H1 (cell line): Measurements from ENCODE around the gene KMT2E. TPM values are rescaled to one million over a fixed set of nuclear protein-coding genes. Genes with fewer than 3 reads are reported as not detected.

Experiments
- CTCF ChIA-PET: fragments of 300-600 bp; sonication (Branson Sonifier 250); formaldehyde crosslinking; loops from one replicate; lab custom pipeline; 2021; ENCODE audit not compliant: partially characterized antibody; lab: Charles Lee
- POLR2A ChIA-PET: fragments of 300-600 bp; sonication (Branson Sonifier 250); formaldehyde crosslinking; loops from one replicate; lab custom pipeline; 2021; ENCODE audit warnings: inconsistent platforms; ENCODE audit not compliant: partially characterized antibody; lab: Charles Lee
- DNase-seq, 2 experiments: peaks; one replicate each; pipeline versions ENCODE4 v3.0.0 to v3.0.0-alpha.2; 2010 to 2022; ENCODE audit warnings: low spot score in 2 of 2, low read depth in 1 of 2, mixed read lengths in 1 of 2
- FAIRE-seq: peaks from 2 replicates; lab custom pipeline; 2011; peaks lifted over from hg19 to GRCh38; lab: Jason Lieb, UNC
- H2AFZ ChIP-seq: 2 replicates; pipeline ENCODE4 v1.8.1; 2012; ENCODE audit warnings: low read length, inconsistent platforms
- H2AK5ac ChIP-seq: 2 replicates; pipeline ENCODE4 v1.6.1; 2013; ENCODE audit warnings: low read depth, low read length
- H2BK120ac ChIP-seq: replicated peaks from 2 replicates; pipeline ENCODE3; 2013; ENCODE audit warnings: low read depth, low read length, inconsistent platforms
- H2BK12ac ChIP-seq: 2 replicates; pipeline ENCODE4 v1.6.1; 2013; ENCODE audit warnings: low read depth, low read length
- H2BK15ac ChIP-seq: 2 replicates; pipeline ENCODE4 v1.6.1; 2013; ENCODE audit warnings: low read length
- H2BK20ac ChIP-seq: 2 replicates; pipeline ENCODE4 v1.6.1; 2013; ENCODE audit warnings: low read length
- H2BK5ac ChIP-seq: 2 replicates; pipeline ENCODE4 v1.6.1; 2013; ENCODE audit warnings: low read depth, low read length
- H3K14ac ChIP-seq: 2 replicates; pipeline ENCODE4 v1.6.1; 2013; ENCODE audit warnings: inconsistent platforms; ENCODE audit not compliant: insufficient read length
- H3K18ac ChIP-seq: 2 replicates; pipeline ENCODE4 v1.6.1; 2013; ENCODE audit warnings: low read length; ENCODE audit errors: extremely low read depth
- H3K23ac ChIP-seq: 2 replicates; pipeline ENCODE4 v1.6.1; 2013; ENCODE audit warnings: inconsistent platforms; ENCODE audit not compliant: insufficient read length
- H3K23me2 ChIP-seq: 2 replicates; pipeline ENCODE4 v1.6.1; 2013; ENCODE audit warnings: low read depth, low read length
- H3K27ac ChIP-seq: 2 replicates; pipeline ENCODE4 v1.6.1; 2011; ENCODE audit warnings: low read depth, low read length, inconsistent platforms
- H3K27me3 ChIP-seq, 4 experiments: replicated peaks in 1 of 4; 1 replicate in 1 of 4; 2 replicates in 3 of 4; pipeline versions ENCODE4 v1.6.1 to v1.8.1; 2011 to 2013; ENCODE audit warnings: low read length in 3 of 4, mild to moderate bottlenecking in 3 of 4, inconsistent platforms in 2 of 4, mixed read lengths in 2 of 4, moderate library complexity in 1 of 4; ENCODE audit not compliant: control insufficient read depth in 3 of 4, insufficient read depth in 3 of 4; ENCODE audit errors: extremely low read depth in 1 of 4
- H3K36me3 ChIP-seq, 4 experiments: 2 replicates each; pipeline versions ENCODE4 v1.6.1 to v1.8.1; 2011 to 2013; ENCODE audit warnings: mild to moderate bottlenecking in 4 of 4, low read length in 3 of 4, moderate library complexity in 2 of 4, control low read depth in 1 of 4, inconsistent platforms in 1 of 4; ENCODE audit not compliant: insufficient read depth in 4 of 4, control insufficient read depth in 2 of 4
- H3K4ac ChIP-seq: replicated peaks from 2 replicates; pipeline ENCODE3; 2013; ENCODE audit warnings: low read length, low read depth, mixed read lengths, inconsistent platforms; ENCODE audit not compliant: insufficient read length
- H3K4me1 ChIP-seq, 4 experiments: replicated peaks in 1 of 4; 1 replicate in 1 of 4; 2 replicates in 3 of 4; pipeline versions ENCODE4 v1.6.1 to v1.8.1; 2011 to 2013; ENCODE audit warnings: low read length in 3 of 4, inconsistent platforms in 2 of 4, mixed read lengths in 1 of 4; ENCODE audit not compliant: insufficient read depth in 4 of 4, control insufficient read depth in 3 of 4
- H3K4me2 ChIP-seq, 2 experiments: 2 replicates each; pipeline versions ENCODE4 v1.6.1 to v1.8.1; 2011 to 2013; ENCODE audit warnings: low read depth in 2 of 2, low read length in 2 of 2, control low read depth in 1 of 2, inconsistent platforms in 1 of 2, mild to moderate bottlenecking in 1 of 2; ENCODE audit not compliant: insufficient read depth in 1 of 2
- H3K4me3 ChIP-seq, 4 experiments: fragments of 200-600, 300-600 bp in 1 of 4; sonication (generic), shearing (Covaris generic), sonication (Bioruptor Twin) in 1 of 4; 2 replicates each; pipeline versions ENCODE4 v1.5.1 to v1.8.1; 2011 to 2016; ENCODE audit warnings: low read length in 4 of 4, low read depth in 3 of 4, control low read depth in 2 of 4, inconsistent platforms in 2 of 4, mild to moderate bottlenecking in 2 of 4, mixed read lengths in 1 of 4, moderate library complexity in 1 of 4; ENCODE audit not compliant: insufficient read depth in 2 of 4; ENCODE audit errors: extremely low read depth in 1 of 4
- H3K56ac ChIP-seq: replicated peaks from 2 replicates; pipeline ENCODE3; 2013; ENCODE audit warnings: low read depth, mild to moderate bottlenecking, mixed read lengths, low read length, inconsistent platforms; ENCODE audit not compliant: insufficient read length
- H3K79me1 ChIP-seq: 2 replicates; pipeline ENCODE4 v1.6.1; 2013; ENCODE audit warnings: low read depth, low read length, control low read depth
- H3K79me2 ChIP-seq, 2 experiments: 2 replicates each; pipeline versions ENCODE4 v1.6.1 to v1.8.1; 2012 to 2013; ENCODE audit warnings: low read length in 2 of 2, mild to moderate bottlenecking in 2 of 2, inconsistent platforms in 1 of 2; ENCODE audit not compliant: insufficient read depth in 2 of 2, control insufficient read depth in 1 of 2
- H3K9ac ChIP-seq, 4 experiments: replicated peaks in 1 of 4; 1 replicate in 1 of 4; 2 replicates in 3 of 4; pipeline versions ENCODE4 v1.6.1 to v1.8.1; 2011 to 2013; ENCODE audit warnings: low read depth in 3 of 4, low read length in 3 of 4, control low read depth in 2 of 4, mild to moderate bottlenecking in 2 of 4, moderate library complexity in 2 of 4, inconsistent platforms in 1 of 4; ENCODE audit errors: extremely low read depth in 1 of 4
- H3K9me3 ChIP-seq, 2 experiments: 2 replicates each; pipeline versions ENCODE4 v1.6.1 to v1.8.1; 2012 to 2013; ENCODE audit warnings: mild to moderate bottlenecking in 2 of 2, moderate library complexity in 2 of 2, control low read depth in 1 of 2, inconsistent platforms in 1 of 2, low read depth in 1 of 2, low read length in 1 of 2, mixed read lengths in 1 of 2; ENCODE audit not compliant: insufficient read depth in 2 of 2
- H4K20me1 ChIP-seq, 2 experiments: replicated peaks in 1 of 2; 2 replicates each; pipeline versions ENCODE3 to v1.8.1; 2011 to 2013; ENCODE audit warnings: inconsistent platforms in 2 of 2, low read length in 2 of 2, mild to moderate bottlenecking in 1 of 2; ENCODE audit not compliant: insufficient read depth in 2 of 2, control insufficient read depth in 1 of 2
- H4K5ac ChIP-seq: 2 replicates; pipeline ENCODE4 v1.6.1; 2013; ENCODE audit warnings: low read length, low read depth, mixed read lengths, inconsistent platforms; ENCODE audit not compliant: insufficient read length
- H4K8ac ChIP-seq: 2 replicates; pipeline ENCODE4 v1.8.0; 2013; ENCODE audit warnings: mild to moderate bottlenecking, moderate library complexity, low read length, inconsistent platforms; ENCODE audit not compliant: insufficient read depth; ENCODE audit errors: extremely low read depth
- H4K91ac ChIP-seq: replicated peaks from 2 replicates; pipeline ENCODE3; 2013; ENCODE audit warnings: low read length, mixed read lengths, inconsistent platforms; ENCODE audit not compliant: insufficient read length
- BACH1 ChIP-seq: IDR thresholded peaks from 2 replicates; pipeline ENCODE4 v1.6.1; 2012; ENCODE audit warnings: low read length, improper control_type of control experiment
- CHD2 ChIP-seq: IDR thresholded peaks from 2 replicates; pipeline ENCODE4 v1.6.1; 2012; ENCODE audit warnings: low read length, improper control_type of control experiment
- E2F6 ChIP-seq: IDR thresholded peaks from 2 replicates; pipeline ENCODE4 v1.6.1; 2012; ENCODE audit warnings: inconsistent platforms
- KDM5A ChIP-seq: fragments of 200-600 bp; IDR thresholded peaks from 2 replicates; pipeline ENCODE4 v1.7.1; 2012; ENCODE audit warnings: mild to moderate bottlenecking, low read length, inconsistent platforms, mixed read lengths
- NRF1 ChIP-seq: IDR thresholded peaks from 2 replicates; pipeline ENCODE4 v1.6.1; 2011; ENCODE audit warnings: mild to moderate bottlenecking, low read depth, low read length, improper control_type of control experiment
- POLR2A ChIP-seq, 2 experiments: IDR thresholded peaks; 1 replicate in 1 of 2; 2 replicates in 1 of 2; pipeline ENCODE4 v1.6.1; 2011; ENCODE audit warnings: low read depth in 2 of 2, low read length in 2 of 2, mild to moderate bottlenecking in 2 of 2; ENCODE audit errors: control extremely low read depth in 1 of 2
- SAP30 ChIP-seq: fragments of 300-600 bp; sonication (generic); IDR thresholded peaks from 2 replicates; pipeline ENCODE4 v1.7.1; 2012; ENCODE audit warnings: low read length, moderate library complexity, mild to moderate bottlenecking, inconsistent platforms; ENCODE audit not compliant: insufficient read depth, insufficient replicate concordance
- SP1 ChIP-seq: IDR thresholded peaks from 2 replicates; pipeline ENCODE4 v1.6.1; 2011; ENCODE audit warnings: low read depth, low read length
- WGBS, 2 experiments: shearing (Covaris generic) in 1 of 2; methylation state at CpG; one replicate each; pipeline versions ENCODE4 v1.1.6 to v1.1.7; 2013 to 2015; ENCODE audit warnings: low lambda C conversion rate in 2 of 2, mixed read lengths in 2 of 2, inconsistent platforms in 1 of 2, low coverage in 1 of 2, missing lambda C conversion rate in 1 of 2; ENCODE audit not compliant: insufficient replicate concordance in 2 of 2, insufficient coverage in 1 of 2, insufficient read length in 1 of 2; ENCODE audit errors: extremely low coverage in 1 of 2, missing lambda C conversion rate in 1 of 2; 5-methylcytosine and 5-hydroxymethylcytosine counted together
- polyA plus RNA-seq, 7 experiments: library from polyadenylated mRNA; depleted of rRNA in 3 of 7; stranded (reverse) in 5 of 7; unstranded in 2 of 7; fragments of >200 nt in 5 of 7; fragments of 200-250 nt in 2 of 7; gene quantifications; 1 replicate in 5 of 7; 2 replicates in 1 of 7; 4 replicates in 1 of 7; pipeline versions ENCODE4 v1.2.1 to v1.2.3, GENCODE V29; 2011 to 2013; ENCODE audit warnings: missing spikeins in 2 of 7, mixed read lengths in 2 of 7
- total RNA-seq: library from RNA; stranded (reverse); fragmentation: NEBNext Ultra II Directional; extraction: Animal tissue kit (Norgen Biotek cat#: 25700); gene quantifications from 2 replicates; pipeline ENCODE4 v1.2.1, GENCODE V29; 2021

KMT2E gene
- total and polyA plus RNA-seq, 2 of the 8 experiments (the other 6 are each of a cell fraction or from before 2014, with no cell fraction given), result 10.9 to 45.0 TPM

GRCh38 chr7:105011831-105012502, 2.0 kb upstream of the KMT2E start:
- Histone ChIP-seq H4K91ac (peak overlapping the region; percentile 15), H2AK5ac (no peak overlapping the region), H4K5ac (peak overlapping the region; percentile 84), H2BK12ac (no peak overlapping the region; the same call in 1 of the 2 replicates), H3K9ac (peak overlapping the region; percentile 100), H3K23me2 (peaks cover 5% of the 10 kb centered on the region; the same call in 1 of the 2 replicates), H3K27ac (peak overlapping the region; percentile 100), H3K79me2 (peaks cover 29 to 62% of the 10 kb centered on the region in 2 experiments), H4K20me1 (peaks cover 9 to 13% of the 10 kb centered on the region in 2 experiments), H3K4me3 (peak overlapping the region; percentile 89 to 99 (median 97)), H2BK20ac (no peak overlapping the region), H3K18ac (peak overlapping the region; percentile 92), H4K8ac (peak overlapping the region; percentile 100; the same call in 1 of the 2 replicates), H2BK15ac (no peak overlapping the region), H3K9me3 (no peaks in the 10 kb centered on the region), H3K14ac (no peak overlapping the region), H3K4me2 (peak overlapping the region; percentile 49 to 68), H3K23ac (no peak overlapping the region), H3K4me1 (peaks cover 0 to 9% (median 1%) of the 10 kb centered on the region in 4 experiments; a peak in 3 of 7 replicates), H3K36me3 (peaks cover 0 to 12% (median 0%) of the 10 kb centered on the region in 4 experiments; a peak in 1 of 8 replicates), H2AFZ (no peak overlapping the region), H2BK5ac (peak overlapping the region; percentile 100), H2BK120ac (peak overlapping the region; percentile 79), H3K4ac (peak overlapping the region; percentile 87), H3K27me3 (no peaks in the 10 kb centered on the region), H3K56ac (peak overlapping the region; percentile 99), H3K79me1 (no peaks in the 10 kb centered on the region)
- POLR2A ChIA-PET, result interaction anchor here (0.6 to 6.7 kb wide), 13 partner anchors 9 to 373 kb away, joined by 3 to 118 read pairs (median 4); no protein-coding TSS in a partner anchor
- WGBS, 2 experiments, result 4% methylated on average over 18 of the region's 21 CpGs; no CpG with 5 or more reads in 1 of the 2 experiments
- DNase-seq (no peak), FAIRE-seq (no peak)
- no peak for TF ChIP-seq BACH1
- TF ChIP-seq KDM5A, result no peak
- TF ChIP-seq POLR2A (IDR thresholded peaks at IDR 0.05; ENCODE audit: control extremely low read depth in 1 of 2, low read depth in 2 of 2, low read length in 2 of 2), result no peak
- TF ChIP-seq NRF1, result no peak
- no peak for TF ChIP-seq E2F6
- TF ChIP-seq SAP30, result peak; percentile 85
- TF ChIP-seq CHD2, result no peak
- no peak for TF ChIP-seq SP1
- CTCF ChIA-PET, result interaction anchor here (1.6 kb wide), 1 partner anchor 30 kb away, joined by 5 read pairs; no protein-coding TSS in a partner anchor
